HG03575 (cell line): ENCODE measurements around the gene RCN1.

Experiments
- ATAC-seq: cut with Tn5 transposase; IDR thresholded peaks from one replicate; pipeline ENCODE4 v1.9.1; 2021; ENCODE audit not compliant: unreplicated experiment, insufficient number of reproducible peaks, low FRiP score; ENCODE audit errors: extremely low read depth

Gene RCN1

GRCh38 chr11:32141745-32142546 lies 51.1 kb downstream of the RCN1 start:
- ATAC-seq, result no peak

GRCh38 chr11:32143378-32143777 lies 52.5 kb downstream of the RCN1 start:
- no peak for ATAC-seq

GRCh38 chr11:32145282-32145681 lies 54.4 kb downstream of the RCN1 start:
- no peak for ATAC-seq

- no peak for ATAC-seq
Observed at GRCh38 chr11:32148895-32149294, 58.0 kb downstream of the RCN1 start.

GRCh38 chr11:32149748-32150147 lies 58.9 kb downstream of the RCN1 start:
- ATAC-seq, result no peak

GRCh38 chr11:32151027-32151426 lies 60.2 kb downstream of the RCN1 start:
- no peak for ATAC-seq

GRCh38 chr11:32152216-32152615 lies 61.3 kb downstream of the RCN1 start:
- ATAC-seq, result no peak

- no peak for ATAC-seq
Observed at GRCh38 chr11:32152821-32153220, 61.9 kb downstream of the RCN1 start.

- no peak for ATAC-seq
Observed at GRCh38 chr11:32153747-32154146, 62.9 kb downstream of the RCN1 start.

- ATAC-seq, result no peak
Observed at GRCh38 chr11:32154275-32154674, 63.4 kb downstream of the RCN1 start.
